SK-N-SH (cell line): ENCODE measurements around the gene PSPN.

Experiments used
- CTCF ChIP-seq: fragments of 200-600 bp; sonication (generic); IDR thresholded peaks from 2 replicates; pipeline ENCODE4 v1.6.1; 2017; ENCODE audit warnings: antibody characterized with exemption, mild to moderate bottlenecking, moderate library complexity
- ELF1 ChIP-seq: IDR thresholded peaks from 2 replicates; pipeline ENCODE4 v1.4.0; 2012
- EZH2phosphoT487 ChIP-seq: fragments of 200-600 bp; sonication (generic); IDR thresholded peaks from 2 replicates; pipeline ENCODE4 v1.6.1; 2017; ENCODE audit warnings: low read depth, mixed run types, mild to moderate bottlenecking, antibody characterized with exemption, moderate library complexity, borderline replicate concordance
- JUND ChIP-seq: IDR thresholded peaks from 2 replicates; pipeline ENCODE4 v1.4.0; 2012
- NRF1 ChIP-seq: IDR thresholded peaks from 2 replicates; pipeline ENCODE4 v1.6.1; 2012; ENCODE audit warnings: low read depth, mild to moderate bottlenecking, low read length
- POLR2AphosphoS5 ChIP-seq: IDR thresholded peaks from 2 replicates; pipeline ENCODE4 v1.6.1; 2012; ENCODE audit warnings: low read depth, low read length
- RAD21 ChIP-seq: IDR thresholded peaks from 2 replicates; pipeline ENCODE4 v1.6.1; 2012; ENCODE audit warnings: mild to moderate bottlenecking, low read length
- REST ChIP-seq: IDR thresholded peaks from 2 replicates; pipeline ENCODE4 v1.6.1; 2012; ENCODE audit warnings: mild to moderate bottlenecking, low read depth, low read length, moderate library complexity
- RFX5 ChIP-seq: IDR thresholded peaks from 2 replicates; pipeline ENCODE4 v1.6.1; 2012; ENCODE audit warnings: mild to moderate bottlenecking, improper control_type of control experiment, low read length
- TAF1 ChIP-seq: IDR thresholded peaks from 2 replicates; pipeline ENCODE4 v1.6.1; 2012; ENCODE audit warnings: low read depth, mild to moderate bottlenecking, low read length, moderate library complexity, borderline replicate concordance
- TCF12 ChIP-seq: IDR thresholded peaks from 2 replicates; pipeline ENCODE4 v1.4.0; 2012
- TEAD4 ChIP-seq: IDR thresholded peaks from 2 replicates; pipeline ENCODE4 v1.4.0; 2012; ENCODE audit warnings: mild to moderate bottlenecking, borderline replicate concordance; ENCODE audit not compliant: insufficient read depth
- USF1 ChIP-seq: IDR thresholded peaks from 2 replicates; pipeline ENCODE4 v1.4.0; 2012; ENCODE audit warnings: low read depth, borderline replicate concordance

GRCh38 chr19:6364353-6364752, 11.4 kb downstream of the PSPN start:
- TF ChIP-seq TEAD4, result no peak
- no peak for TF ChIP-seq USF1
- no peak for TF ChIP-seq ELF1
- TF ChIP-seq RAD21, result no peak
- TF ChIP-seq CTCF, result no peak
- no peak for TF ChIP-seq RFX5
- TF ChIP-seq EZH2phosphoT487, result no peak
- TF ChIP-seq NRF1, result no peak
- no peak for TF ChIP-seq TAF1
- no peak for TF ChIP-seq POLR2AphosphoS5
- no peak for TF ChIP-seq TCF12
- TF ChIP-seq JUND, result no peak
- TF ChIP-seq REST, result no peak
